GM12892 (cell line): Measurements from ENCODE around the gene PYURF. TPM values are rescaled to one million over a fixed set of nuclear protein-coding genes. Genes with fewer than 3 reads are reported as not detected.
"Not testable (repeated sequence)": the region's sequence is repeated elsewhere in the genome, so short reads cannot be mapped to it uniquely, and the experiment has no call there.

Source experiments
- DNase-seq: peaks from one replicate; pipeline ENCODE4 v3.0.0; 2011; ENCODE audit not compliant: insufficient read length
- FAIRE-seq: peaks from 2 replicates; lab custom pipeline; 2011; peaks lifted over from hg19 to GRCh38; lab: Jason Lieb, UNC
- POLR2A ChIP-seq: IDR thresholded peaks from 2 replicates; pipeline ENCODE4 v1.6.1; 2011; ENCODE audit warnings: low read depth, low read length, control low read depth
- POLR2AphosphoS5 ChIP-seq: IDR thresholded peaks from 2 replicates; pipeline ENCODE4 v1.6.1; 2011; ENCODE audit warnings: low read depth, low read length, control low read depth
- TAF1 ChIP-seq: IDR thresholded peaks from 2 replicates; pipeline ENCODE4 v1.6.1; 2011; ENCODE audit warnings: low read depth, mild to moderate bottlenecking, control low read depth, low read length, borderline replicate concordance
- polyA plus RNA-seq: library from polyadenylated mRNA; unstranded; fragments of >200 nt; gene quantifications from one replicate; pipeline ENCODE4 v1.2.1, GENCODE V29; 2012; ENCODE audit warnings: missing spikeins, inconsistent platforms; ENCODE audit not compliant: missing spikeins

PYURF gene
- 72.3 TPM for polyA plus RNA-seq

GRCh38 chr4:88523325-88524129, at the start of gene PYURF:
Gene PYURF (minus strand): TSS chr4:88523776. CDS start chr4:88523700, 76 bp downstream.
- peak; percentile 93 for FAIRE-seq
- TF ChIP-seq POLR2A (peak; percentile 93), POLR2AphosphoS5 (peak; percentile 87), TAF1 (peak; percentile 67)

DNA sequence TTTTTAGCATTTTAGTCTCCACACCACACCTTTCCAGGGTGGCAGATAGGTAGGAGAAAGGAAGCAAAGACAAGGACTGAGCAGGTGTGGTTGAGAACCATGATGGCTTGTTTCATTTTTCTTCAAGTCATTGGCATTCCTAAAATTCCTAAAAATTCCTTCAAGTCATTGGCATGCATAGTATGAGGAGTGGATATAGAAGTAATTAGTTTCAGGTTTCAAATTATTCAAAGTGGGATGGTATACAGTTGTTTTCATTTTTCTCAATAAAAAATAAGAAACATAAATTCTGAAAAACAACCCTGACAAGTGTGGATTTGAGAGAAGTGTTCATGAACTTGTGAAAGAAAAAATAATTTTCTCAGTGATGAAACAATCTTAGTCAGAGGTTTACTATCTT, 46.4 kb upstream of the PYURF start:
- no peak for FAIRE-seq
- no peak for DNase-seq
- TF ChIP-seq POLR2A (no peak), TAF1 (no peak), POLR2AphosphoS5 (no peak)

More at GRCh38 chr4:88523325-88524129, at the start of gene PYURF:
- DNase-seq, result peak; percentile 70

GRCh38 chr4:88567591-88567990, 44.0 kb upstream of the PYURF start:
- no peak for TF ChIP-seq POLR2AphosphoS5
- no peak for TF ChIP-seq TAF1
- TF ChIP-seq POLR2A, result no peak
- FAIRE-seq (no peak), DNase-seq (no peak)

GRCh38 chr4:88549815-88550214, 26.2 kb upstream of the PYURF start:
- no peak for DNase-seq

DNA sequence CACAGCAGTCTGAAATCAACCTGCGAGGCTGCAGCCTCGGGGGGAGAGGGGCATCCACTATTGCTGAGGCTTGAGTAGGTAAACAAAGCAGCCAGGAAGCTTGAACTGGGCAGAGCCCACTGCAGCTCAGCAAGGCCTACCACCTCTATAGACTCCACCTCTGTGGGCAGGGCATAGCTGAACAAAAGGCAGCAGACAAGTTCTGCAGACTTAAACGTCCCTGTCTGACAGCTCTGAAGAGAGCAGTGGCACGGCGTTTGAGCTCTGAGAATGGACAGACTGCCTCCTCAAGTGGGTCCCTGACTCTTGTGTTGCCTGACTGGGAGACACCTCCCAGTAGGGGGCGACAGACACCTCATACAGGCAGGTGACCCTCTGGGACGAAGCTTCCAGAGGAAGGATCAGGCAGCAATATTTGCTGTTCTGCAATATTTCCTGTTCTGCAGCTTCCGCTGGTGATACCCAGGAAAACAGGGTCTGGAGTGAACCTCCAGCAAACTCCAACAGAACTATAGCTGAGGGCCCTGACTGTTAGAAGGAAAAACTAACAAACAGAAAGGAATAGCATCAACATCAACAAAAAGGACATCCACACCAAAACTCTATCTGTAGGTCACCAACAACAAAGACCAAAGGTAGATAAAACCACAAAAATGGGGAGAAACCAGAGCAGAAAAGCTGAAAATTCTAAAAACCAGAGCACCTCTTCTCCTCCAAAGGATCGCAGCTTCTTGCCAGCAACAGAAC, 15.9 kb upstream of the PYURF start:
- FAIRE-seq, DNase-seq: not testable (repeated sequence)

More at GRCh38 chr4:88549815-88550214, 26.2 kb upstream of the PYURF start:
- no peak for FAIRE-seq
- TF ChIP-seq POLR2AphosphoS5, result no peak

GRCh38 chr4:88537709-88538108, 14.1 kb upstream of the PYURF start:
- FAIRE-seq (no peak), DNase-seq (no peak)
- TF ChIP-seq POLR2AphosphoS5 (no peak), POLR2A (no peak), TAF1 (no peak)

- TF ChIP-seq POLR2A (no peak), TAF1 (no peak), POLR2AphosphoS5 (no peak)
- DNase-seq (no peak), FAIRE-seq (no peak)
Measured at GRCh38 chr4:88535090-88535755, 11.6 kb upstream of the PYURF start.

DNA sequence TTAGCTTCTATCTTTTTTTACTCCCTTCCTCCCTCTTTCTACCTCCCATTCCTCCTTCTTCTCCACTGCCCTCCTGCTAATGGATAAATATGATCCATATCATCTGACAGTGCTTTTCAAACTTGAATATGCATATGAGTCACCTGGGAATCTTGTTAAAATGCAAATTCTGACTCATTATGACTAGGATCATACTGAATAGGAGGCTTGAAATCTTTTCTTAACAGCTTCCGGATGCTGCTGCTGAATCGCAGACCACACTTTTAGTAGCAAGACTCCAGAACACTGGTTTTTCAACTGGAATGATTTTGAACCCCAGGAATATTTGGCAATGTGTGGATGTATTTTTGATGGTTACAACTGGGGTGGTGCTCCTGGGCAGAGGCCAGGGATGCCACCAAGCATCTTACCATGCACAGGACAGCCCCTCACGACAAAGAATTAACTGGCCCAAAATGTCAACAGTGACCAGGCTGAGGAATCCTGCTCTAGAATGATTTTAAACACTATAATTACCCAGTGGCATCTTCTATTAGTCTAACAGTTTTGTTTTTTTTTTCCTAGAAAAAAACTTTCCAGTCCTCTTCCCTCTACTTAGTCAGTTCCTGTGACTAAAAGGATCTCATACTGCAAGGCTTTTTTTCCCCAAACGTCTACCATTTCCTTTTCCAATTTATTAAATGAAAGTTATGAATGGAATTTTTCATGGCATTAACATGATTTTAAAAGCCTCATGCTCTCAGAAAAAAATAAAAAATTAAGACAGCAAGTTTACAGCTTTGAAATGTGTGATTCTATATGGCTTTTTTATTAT, 10.6 kb upstream of the PYURF start:
- FAIRE-seq (no peak), DNase-seq (no peak)
- TF ChIP-seq POLR2A (no peak), TAF1 (no peak), POLR2AphosphoS5 (no peak)

DNA sequence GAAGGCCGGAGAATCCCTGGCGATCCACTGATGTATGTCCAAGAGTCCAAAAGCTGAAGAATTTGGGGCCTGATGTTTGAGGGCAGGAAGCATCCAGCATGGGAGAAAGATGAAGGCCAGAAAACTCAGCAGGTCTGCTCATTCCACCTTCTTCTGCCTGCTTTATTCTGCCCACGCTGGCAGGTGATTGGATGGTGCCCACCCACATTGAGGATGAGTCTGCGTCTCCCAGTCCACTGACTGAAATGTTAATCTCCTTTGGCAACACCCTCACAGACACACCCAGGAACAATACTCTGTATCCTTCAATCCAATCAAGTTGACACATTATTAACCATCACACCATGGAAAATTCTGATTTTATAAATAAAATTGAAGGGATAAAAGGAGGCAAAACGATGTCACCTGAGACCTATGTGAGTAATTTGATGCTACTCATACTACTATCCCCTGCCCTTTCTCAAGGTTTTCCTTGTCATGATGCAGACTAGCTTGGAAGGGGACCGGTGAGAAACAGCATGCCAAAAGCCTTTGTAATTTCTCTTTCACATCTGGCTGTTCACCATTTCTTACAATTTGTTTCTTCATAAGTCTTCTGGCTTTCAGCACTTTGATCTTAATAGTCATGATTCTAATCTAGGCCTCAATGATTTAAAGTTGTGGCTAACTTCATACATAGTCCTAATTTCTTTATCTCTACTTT, 9.7 kb upstream of the PYURF start:
- FAIRE-seq (no peak), DNase-seq (no peak)
- no peak for TF ChIP-seq POLR2A
- TF ChIP-seq TAF1, result no peak
- TF ChIP-seq POLR2AphosphoS5, result no peak

GRCh38 chr4:88531549-88531948, 8.0 kb upstream of the PYURF start:
- FAIRE-seq (no peak), DNase-seq (no peak)
- no peak for TF ChIP-seq POLR2A
- no peak for TF ChIP-seq POLR2AphosphoS5
- TF ChIP-seq TAF1, result no peak

DNA sequence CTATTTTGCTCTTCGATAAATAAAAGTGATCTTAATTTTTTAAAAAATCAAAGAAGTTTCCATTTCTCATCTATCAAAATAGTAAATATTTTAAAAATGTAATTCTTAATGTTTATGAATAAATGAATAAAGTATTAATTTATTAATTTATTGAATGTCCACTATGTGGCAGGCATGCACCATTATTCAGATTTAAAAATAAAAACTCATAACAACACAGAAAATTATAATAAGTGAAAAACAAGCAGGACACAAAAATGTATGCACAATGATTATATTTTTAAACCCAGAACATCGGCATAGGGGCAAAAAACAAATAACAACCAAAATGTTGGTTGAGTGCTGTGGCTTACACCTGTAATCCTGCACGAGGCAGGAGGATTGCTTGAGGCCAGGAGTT, 5.3 kb upstream of the PYURF start:
- FAIRE-seq, result no peak
- no peak for TF ChIP-seq POLR2AphosphoS5
- TF ChIP-seq TAF1, result no peak
- no peak for TF ChIP-seq POLR2A
- DNase-seq, result no peak

- DNase-seq (no peak), FAIRE-seq (peak; percentile 40)
- TF ChIP-seq POLR2AphosphoS5 (no peak), TAF1 (no peak), POLR2A (no peak)
Measured at GRCh38 chr4:88527787-88528186, 4.2 kb upstream of the PYURF start.
